Ishikawa (cell line): ENCODE measurements around the gene NOS1.

ENCODE experiments used
- CEBPB ChIP-seq: IDR thresholded peaks from 2 replicates; pipeline ENCODE4 v1.6.1; 2012
- CREB1 ChIP-seq: IDR thresholded peaks from 2 replicates; pipeline ENCODE4 v1.6.1; 2012; ENCODE audit warnings: low read depth
- EGR1 ChIP-seq: IDR thresholded peaks from 2 replicates; pipeline ENCODE4 v1.6.1; 2012
- EP300 ChIP-seq: IDR thresholded peaks from 2 replicates; pipeline ENCODE4 v1.6.1; 2012; ENCODE audit warnings: borderline replicate concordance
- FOXM1 ChIP-seq: IDR thresholded peaks from 2 replicates; pipeline ENCODE4 v1.6.1; 2012; ENCODE audit warnings: low read depth, borderline replicate concordance
- MAX ChIP-seq: IDR thresholded peaks from 2 replicates; pipeline ENCODE4 v1.6.1; 2012
- NFIC ChIP-seq: IDR thresholded peaks from 2 replicates; pipeline ENCODE4 v1.6.1; 2012
- RAD21 ChIP-seq: IDR thresholded peaks from 2 replicates; pipeline ENCODE4 v1.6.1; 2012; ENCODE audit warnings: low read depth
- REST ChIP-seq: IDR thresholded peaks from 2 replicates; pipeline ENCODE4 v1.6.1; 2012; ENCODE audit warnings: low read depth, mild to moderate bottlenecking
- TAF1 ChIP-seq: IDR thresholded peaks from 2 replicates; pipeline ENCODE4 v1.6.1; 2012; ENCODE audit warnings: low read depth, mild to moderate bottlenecking
- TCF12 ChIP-seq: IDR thresholded peaks from 2 replicates; pipeline ENCODE4 v1.6.1; 2012; ENCODE audit warnings: low read depth
- TEAD4 ChIP-seq: IDR thresholded peaks from 2 replicates; pipeline ENCODE4 v1.6.1; 2012
- USF1 ChIP-seq: IDR thresholded peaks from 2 replicates; pipeline ENCODE4 v1.6.1; 2012
- YY1 ChIP-seq: IDR thresholded peaks from 2 replicates; pipeline ENCODE4 v1.6.1; 2012; ENCODE audit warnings: low read depth
- ZBTB7A ChIP-seq: IDR thresholded peaks from 2 replicates; pipeline ENCODE4 v1.6.1; 2012; ENCODE audit warnings: low read depth

Gene NOS1

GRCh38 chr12:117333331-117333881, 28.0 kb downstream of the NOS1 start:
- TF ChIP-seq CEBPB (no peak), TCF12 (no peak), YY1 (no peak), TAF1 (no peak), ZBTB7A (no peak), EP300 (no peak), CREB1 (no peak), NFIC (no peak), MAX (no peak), TEAD4 (no peak), EGR1 (no peak), REST (no peak), USF1 (no peak), FOXM1 (no peak), RAD21 (no peak)

GRCh38 chr12:117331691-117332090, 29.7 kb downstream of the NOS1 start:
- TF ChIP-seq ZBTB7A (no peak), EGR1 (no peak), TCF12 (no peak), NFIC (no peak), CREB1 (no peak), USF1 (no peak), REST (no peak), TEAD4 (no peak), MAX (no peak), YY1 (no peak), EP300 (no peak), CEBPB (no peak), FOXM1 (no peak), RAD21 (no peak), TAF1 (no peak)

GRCh38 chr12:117330441-117331113, 30.8 kb downstream of the NOS1 start:
- TF ChIP-seq YY1 (no peak), EGR1 (no peak), ZBTB7A (no peak), CEBPB (no peak), EP300 (no peak), TAF1 (no peak), FOXM1 (no peak), MAX (no peak), CREB1 (no peak), TEAD4 (no peak), NFIC (no peak), RAD21 (no peak), USF1 (no peak), TCF12 (no peak), REST (no peak)
